ENCODE results near the gene PTPRG.

The PTPRG gene

DNA sequence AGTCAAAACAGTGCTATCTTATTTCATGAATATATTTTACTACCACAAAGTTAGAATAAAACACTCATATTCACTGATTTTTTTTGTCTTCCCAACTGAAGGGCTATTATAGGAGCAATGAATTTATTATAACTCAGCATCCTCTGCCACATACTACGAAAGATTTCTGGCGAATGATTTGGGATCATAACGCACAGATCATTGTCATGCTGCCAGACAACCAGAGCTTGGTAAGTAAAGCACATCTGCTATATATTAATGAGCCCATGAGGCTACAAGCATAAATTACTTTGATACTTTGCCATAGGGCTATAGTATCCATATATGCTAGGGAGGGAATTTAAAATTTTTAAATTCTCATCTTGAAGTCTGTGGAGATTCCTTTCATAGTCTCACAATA, 716.1 kb downstream of the PTPRG start:
- Histone ChIP-seq H3K36me3 (ENCODE audit: insufficient read depth, low read length) (peaks cover 99% of the 10 kb centered on the region), H3K4me1 (ENCODE audit: insufficient read depth, low read length) (no peaks in the 10 kb centered on the region), H3K9ac (ENCODE audit: low read depth, low read length) (no peak overlapping the region), H3K4me3 (ENCODE audit: low read length) (no peak overlapping the region), H3K27ac (ENCODE audit: low read depth, low read length) (no peak overlapping the region), H3K9me3 (ENCODE audit: insufficient read depth, low read depth, low read length) (no peaks in the 10 kb centered on the region), H3K27me3 (ENCODE audit: insufficient read depth, low read length) (no peaks in the 10 kb centered on the region)
- 98% methylated on average over 3 of the region's 3 CpGs for WGBS

DNA sequence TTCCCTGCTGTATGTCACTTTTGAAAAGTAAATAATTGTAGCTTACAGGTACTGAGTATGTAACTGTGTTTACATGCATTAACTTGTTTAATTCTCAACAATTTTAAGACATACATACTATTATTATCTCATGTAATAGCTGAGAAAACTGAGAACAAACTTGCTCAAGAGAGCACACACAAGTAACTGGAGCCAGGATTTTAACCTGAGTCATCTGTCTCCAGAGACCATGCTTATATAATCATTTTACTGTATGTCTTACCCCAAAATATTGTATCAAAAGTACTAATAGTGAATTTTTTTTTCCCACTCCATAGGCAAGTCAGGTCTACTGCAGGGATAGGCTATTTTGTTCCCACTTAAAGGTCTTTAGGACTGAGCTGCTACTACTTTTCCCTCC, 716.6 kb downstream of the PTPRG start:
- H3K9me3 ChIP-seq (ENCODE audit: insufficient read depth, low read depth, low read length): no peaks in the 10 kb centered on the region
- H3K27me3 ChIP-seq (ENCODE audit: insufficient read depth, low read length): no peaks in the 10 kb centered on the region
- peaks cover 99% of the 10 kb centered on the region for H3K36me3 ChIP-seq (ENCODE audit: insufficient read depth, low read length)
- no peak overlapping the region for H3K9ac ChIP-seq (ENCODE audit: low read depth, low read length)
- no peak overlapping the region for H3K27ac ChIP-seq (ENCODE audit: low read depth, low read length)
- no peaks in the 10 kb centered on the region for H3K4me1 ChIP-seq (ENCODE audit: insufficient read depth, low read length)
- no peak overlapping the region for H3K4me3 ChIP-seq (ENCODE audit: low read length)

DNA sequence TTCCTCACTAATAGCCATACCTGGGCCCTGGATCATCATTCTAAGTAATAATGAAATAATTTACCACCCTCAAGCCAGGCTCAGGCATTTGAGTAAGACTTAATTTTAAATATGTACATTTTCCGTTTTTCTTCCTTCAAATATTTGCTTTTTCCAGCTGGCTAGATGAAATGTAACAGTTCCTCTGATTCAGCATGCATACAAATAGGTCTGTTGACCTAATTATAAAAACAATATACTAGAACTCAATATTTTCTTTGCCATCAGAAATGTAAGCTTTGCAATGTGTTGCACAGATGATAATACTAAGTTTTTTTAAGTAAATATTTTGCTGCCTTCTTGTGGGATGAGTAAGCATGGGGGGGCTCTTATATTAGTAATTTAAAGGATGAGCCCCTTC, 720.4 kb downstream of the PTPRG start:
- H3K4me3 ChIP-seq (ENCODE audit: low read length): no peak overlapping the region
- WGBS: 91% methylated on average over 1 of the region's 1 CpG
- peaks cover 84% of the 10 kb centered on the region for H3K36me3 ChIP-seq (ENCODE audit: insufficient read depth, low read length)
- no peak overlapping the region for H3K27ac ChIP-seq (ENCODE audit: low read depth, low read length)
- no peaks in the 10 kb centered on the region for H3K27me3 ChIP-seq (ENCODE audit: insufficient read depth, low read length)
- H3K9me3 ChIP-seq (ENCODE audit: insufficient read depth, low read depth, low read length): no peaks in the 10 kb centered on the region
- H3K9ac ChIP-seq (ENCODE audit: low read depth, low read length): no peak overlapping the region
- peaks cover 8% of the 10 kb centered on the region for H3K4me1 ChIP-seq (ENCODE audit: insufficient read depth, low read length)

DNA sequence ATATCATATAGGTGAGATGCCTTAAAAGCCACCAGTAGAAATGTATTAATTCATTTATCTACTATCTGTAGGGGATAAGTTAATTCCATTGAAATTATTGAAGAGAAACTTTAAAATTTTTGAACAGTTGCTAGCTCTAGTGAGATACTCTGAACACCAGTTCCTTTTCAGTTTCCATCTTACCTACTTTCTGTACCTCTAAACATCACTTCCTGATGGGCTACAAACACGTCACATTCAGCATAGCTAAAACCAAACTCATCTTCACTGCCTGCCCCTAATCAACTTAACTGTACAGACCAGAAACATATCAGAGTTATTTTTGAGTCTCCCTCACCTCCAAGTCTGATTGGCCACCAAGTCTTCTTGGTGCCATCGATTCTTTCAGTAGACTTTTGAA, 723.1 kb downstream of the PTPRG start:
- no peak overlapping the region for H3K27ac ChIP-seq (ENCODE audit: low read depth, low read length)
- peaks cover 67% of the 10 kb centered on the region for H3K36me3 ChIP-seq (ENCODE audit: insufficient read depth, low read length)
- H3K27me3 ChIP-seq (ENCODE audit: insufficient read depth, low read length): no peaks in the 10 kb centered on the region
- H3K9me3 ChIP-seq (ENCODE audit: insufficient read depth, low read depth, low read length): no peaks in the 10 kb centered on the region
- H3K4me3 ChIP-seq (ENCODE audit: low read length): no peak overlapping the region
- WGBS: 95% methylated on average over 2 of the region's 2 CpGs
- H3K9ac ChIP-seq (ENCODE audit: low read depth, low read length): no peak overlapping the region
- H3K4me1 ChIP-seq (ENCODE audit: insufficient read depth, low read length): peaks cover 12% of the 10 kb centered on the region

DNA sequence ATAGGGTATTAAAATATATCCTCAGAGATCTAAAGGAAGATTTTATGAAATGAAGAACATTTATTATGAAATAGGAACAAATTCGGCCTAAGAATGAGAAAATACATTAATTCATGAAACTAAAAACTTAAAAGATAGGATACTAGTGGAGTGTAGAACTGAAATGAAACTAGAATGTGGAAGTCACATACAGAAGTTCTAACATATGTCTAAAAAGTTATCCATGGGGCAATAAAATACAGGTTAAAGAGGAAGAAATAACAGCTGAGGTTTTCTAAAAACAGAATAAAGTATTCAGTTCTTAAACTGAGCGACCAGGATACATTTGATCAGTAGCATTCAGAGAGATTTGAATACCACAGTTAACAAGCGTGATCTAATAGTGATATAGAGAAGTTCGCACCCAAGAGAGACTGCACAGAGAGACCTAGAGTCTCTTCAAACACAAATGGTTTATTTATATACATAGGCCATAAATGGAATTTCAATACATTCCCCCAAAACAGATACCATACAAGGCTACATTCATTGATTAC, 726.1 kb downstream of the PTPRG start:
- H3K36me3 ChIP-seq (ENCODE audit: insufficient read depth, low read length): peaks cover 65% of the 10 kb centered on the region
- peaks cover 12% of the 10 kb centered on the region for H3K4me1 ChIP-seq (ENCODE audit: insufficient read depth, low read length)
- no peaks in the 10 kb centered on the region for H3K27me3 ChIP-seq (ENCODE audit: insufficient read depth, low read length)
- H3K9me3 ChIP-seq (ENCODE audit: insufficient read depth, low read depth, low read length): no peaks in the 10 kb centered on the region
- no peak overlapping the region for H3K4me3 ChIP-seq (ENCODE audit: low read length)
- no peak overlapping the region for H3K9ac ChIP-seq (ENCODE audit: low read depth, low read length)
- WGBS: 99% methylated on average over 3 of the region's 4 CpGs
- H3K27ac ChIP-seq (ENCODE audit: low read depth, low read length): no peak overlapping the region

DNA sequence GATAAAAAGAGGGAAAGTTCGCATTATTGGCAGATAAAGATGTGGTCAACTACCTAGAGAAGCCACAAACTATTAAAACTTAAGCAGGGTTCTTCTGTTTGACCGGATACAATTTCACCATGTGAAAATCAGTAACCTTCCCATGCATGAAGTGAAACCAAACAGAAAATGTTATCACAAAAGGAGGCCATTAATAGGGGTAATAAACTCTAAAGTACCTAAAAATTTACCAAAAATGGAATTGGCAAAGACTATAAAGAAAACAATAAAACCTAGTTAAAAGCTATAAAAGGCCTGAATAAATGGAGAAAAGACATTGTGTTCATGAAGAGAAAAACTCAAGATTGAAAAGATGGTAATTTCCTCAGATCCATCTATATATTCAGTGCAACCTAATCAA, 728.6 kb downstream of the PTPRG start:
- H3K4me3 ChIP-seq (ENCODE audit: low read length): no peak overlapping the region
- H3K4me1 ChIP-seq (ENCODE audit: insufficient read depth, low read length): peaks cover 12% of the 10 kb centered on the region
- 92% methylated on average over 2 of the region's 2 CpGs for WGBS
- H3K9ac ChIP-seq (ENCODE audit: low read depth, low read length): no peak overlapping the region
- H3K27me3 ChIP-seq (ENCODE audit: insufficient read depth, low read length): no peaks in the 10 kb centered on the region
- H3K36me3 ChIP-seq (ENCODE audit: insufficient read depth, low read length): peaks cover 69% of the 10 kb centered on the region
- no peak overlapping the region for H3K27ac ChIP-seq (ENCODE audit: low read depth, low read length)
- H3K9me3 ChIP-seq (ENCODE audit: insufficient read depth, low read depth, low read length): no peaks in the 10 kb centered on the region

DNA sequence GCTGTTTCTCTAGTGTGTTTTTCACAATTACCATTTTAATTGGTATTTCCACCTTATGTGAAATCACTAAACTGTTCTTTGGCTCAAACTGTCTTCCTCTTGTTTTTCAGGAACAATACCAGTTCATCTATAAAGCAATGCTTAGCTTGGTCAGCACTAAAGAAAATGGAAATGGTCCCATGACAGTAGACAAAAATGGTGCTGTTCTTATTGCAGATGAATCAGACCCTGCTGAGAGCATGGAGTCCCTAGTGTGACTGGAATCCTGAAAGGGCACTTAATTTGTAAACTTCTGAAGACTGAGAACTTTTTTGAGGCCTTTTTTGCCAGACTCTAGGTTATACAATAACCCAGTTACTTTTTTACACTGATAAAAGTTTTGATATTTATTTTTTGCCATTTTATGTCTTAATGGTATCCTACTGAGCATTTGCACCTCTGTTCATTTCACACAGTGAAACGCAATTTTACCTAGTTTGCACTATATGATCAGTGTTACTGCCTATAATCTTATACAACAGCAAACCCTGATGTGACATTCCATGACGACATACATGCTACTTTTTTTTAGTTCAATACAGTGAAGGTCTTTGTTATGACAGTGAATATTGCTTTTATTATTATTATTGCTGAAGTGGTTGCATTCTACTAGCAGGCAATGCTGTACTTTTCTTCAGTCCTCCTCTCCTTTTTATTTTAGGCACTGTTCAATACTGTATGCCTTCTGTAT, 731.8 kb downstream of the PTPRG start:
- WGBS: 90% methylated on average over 2 of the region's 2 CpGs
- Histone ChIP-seq H3K27me3 (ENCODE audit: insufficient read depth, low read length) (no peaks in the 10 kb centered on the region), H3K4me1 (ENCODE audit: insufficient read depth, low read length) (no peaks in the 10 kb centered on the region), H3K9ac (ENCODE audit: low read depth, low read length) (no peak overlapping the region), H3K9me3 (ENCODE audit: insufficient read depth, low read depth, low read length) (no peaks in the 10 kb centered on the region), H3K27ac (ENCODE audit: low read depth, low read length) (no peak overlapping the region), H3K4me3 (ENCODE audit: low read length) (no peak overlapping the region), H3K36me3 (ENCODE audit: insufficient read depth, low read length) (peaks cover 71% of the 10 kb centered on the region)

DNA sequence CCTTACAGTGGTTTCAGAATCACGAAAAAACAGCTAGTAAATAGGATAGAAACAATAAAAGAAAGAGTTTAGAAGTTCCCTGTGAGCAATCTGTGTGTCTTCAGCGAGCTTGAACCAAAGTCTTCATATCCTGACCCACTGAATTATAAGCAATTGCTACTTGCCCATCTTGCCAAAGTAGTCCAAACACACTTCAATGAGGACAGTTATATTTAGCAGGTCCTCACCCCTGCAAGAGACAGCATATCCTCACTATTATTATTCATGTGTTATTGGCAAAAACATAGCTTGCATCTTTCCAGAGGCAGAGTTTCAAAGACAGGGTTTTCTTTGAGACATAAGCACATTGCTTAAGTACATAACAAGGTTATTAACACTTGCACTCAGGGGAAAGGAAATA, 734.2 kb downstream of the PTPRG start:
- 91% methylated on average over 2 of the region's 2 CpGs for WGBS
- Histone ChIP-seq H3K27ac (ENCODE audit: low read depth, low read length) (no peak overlapping the region), H3K4me3 (ENCODE audit: low read length) (no peak overlapping the region), H3K36me3 (ENCODE audit: insufficient read depth, low read length) (peaks cover 53% of the 10 kb centered on the region), H3K9me3 (ENCODE audit: insufficient read depth, low read depth, low read length) (no peaks in the 10 kb centered on the region), H3K27me3 (ENCODE audit: insufficient read depth, low read length) (no peaks in the 10 kb centered on the region), H3K9ac (ENCODE audit: low read depth, low read length) (no peak overlapping the region), H3K4me1 (ENCODE audit: insufficient read depth, low read length) (no peaks in the 10 kb centered on the region)

DNA sequence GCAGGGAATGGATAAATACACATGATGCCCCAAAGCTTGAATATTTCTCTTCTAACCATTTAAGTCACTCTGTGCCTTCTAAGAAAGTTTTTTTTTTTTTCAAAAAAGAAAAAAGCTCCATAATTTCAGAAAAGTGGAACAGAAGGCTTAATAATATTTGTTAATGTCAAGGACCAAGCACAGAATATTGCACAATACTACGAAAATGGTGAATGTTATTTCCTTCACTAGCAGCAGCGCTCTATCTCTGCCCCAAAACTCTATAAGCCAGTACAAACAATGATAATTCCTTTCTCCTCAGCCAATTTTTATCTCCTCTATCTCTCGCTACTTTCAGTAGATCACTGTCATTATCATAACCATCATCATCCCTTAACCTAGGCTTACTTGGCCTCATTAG, 739.2 kb downstream of the PTPRG start:
- H3K27me3 ChIP-seq (ENCODE audit: insufficient read depth, low read length): no peaks in the 10 kb centered on the region
- H3K4me3 ChIP-seq (ENCODE audit: low read length): no peak overlapping the region
- H3K9ac ChIP-seq (ENCODE audit: low read depth, low read length): no peak overlapping the region
- WGBS: 98% methylated on average over 3 of the region's 3 CpGs
- no peak overlapping the region for H3K27ac ChIP-seq (ENCODE audit: low read depth, low read length)
- H3K36me3 ChIP-seq (ENCODE audit: insufficient read depth, low read length): peaks cover 11% of the 10 kb centered on the region; the same call in 1 of the 2 replicates
- peaks cover 5% of the 10 kb centered on the region; the same call in 1 of the 2 replicates for H3K9me3 ChIP-seq (ENCODE audit: insufficient read depth, low read depth, low read length)
- H3K4me1 ChIP-seq (ENCODE audit: insufficient read depth, low read length): no peaks in the 10 kb centered on the region

DNA sequence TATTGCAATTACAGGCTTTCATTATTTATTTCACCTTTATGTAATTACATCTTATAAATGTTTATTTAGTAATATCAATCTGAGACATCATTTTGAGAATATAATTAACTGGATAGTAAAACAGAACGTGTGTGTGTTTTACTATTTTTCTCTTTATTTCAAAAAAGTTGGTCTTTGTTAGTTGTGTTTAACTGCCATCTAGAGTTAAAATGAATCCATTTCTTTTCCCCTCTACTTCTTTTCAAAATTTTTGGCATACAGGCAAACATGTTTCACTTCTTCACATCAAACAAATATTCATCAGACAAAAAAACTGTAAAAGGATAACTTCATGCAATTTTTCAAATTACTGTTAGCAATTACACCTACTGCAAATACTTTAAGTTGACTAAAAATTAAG, 750.8 kb downstream of the PTPRG start:
- no peaks in the 10 kb centered on the region for H3K9me3 ChIP-seq (ENCODE audit: insufficient read depth, low read depth, low read length)
- H3K4me3 ChIP-seq (ENCODE audit: low read length): no peak overlapping the region
- H3K9ac ChIP-seq (ENCODE audit: low read depth, low read length): no peak overlapping the region
- H3K4me1 ChIP-seq (ENCODE audit: insufficient read depth, low read length): no peaks in the 10 kb centered on the region
- WGBS: no CpG with 5 or more reads among the region's 1 CpG
- peaks cover 5% of the 10 kb centered on the region; the same call in 1 of the 2 replicates for H3K36me3 ChIP-seq (ENCODE audit: insufficient read depth, low read length)
- H3K27me3 ChIP-seq (ENCODE audit: insufficient read depth, low read length): no peaks in the 10 kb centered on the region
- no peak overlapping the region for H3K27ac ChIP-seq (ENCODE audit: low read depth, low read length)

DNA sequence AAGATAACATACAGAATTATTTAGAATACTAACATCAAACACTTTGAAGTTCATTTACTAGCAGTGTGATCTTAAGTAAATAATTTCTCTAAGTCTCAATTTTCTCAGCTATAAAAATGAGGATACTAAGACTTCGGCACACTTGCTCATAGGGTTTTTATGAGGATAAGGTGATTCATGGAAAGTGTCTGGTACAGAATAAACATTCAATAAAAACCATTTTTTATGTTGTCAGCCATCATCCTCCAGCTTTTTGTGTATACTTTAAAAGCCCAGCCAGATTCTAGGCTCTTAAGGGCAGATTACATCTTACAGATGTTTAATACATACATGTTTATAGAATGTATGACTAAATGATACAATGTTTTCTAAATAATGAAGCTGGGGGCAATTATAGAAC, 755.2 kb downstream of the PTPRG start:
- no peak overlapping the region for H3K9ac ChIP-seq (ENCODE audit: low read depth, low read length)
- H3K27ac ChIP-seq (ENCODE audit: low read depth, low read length): no peak overlapping the region
- no CpG with 5 or more reads among the region's 1 CpG for WGBS
- peaks cover 2% of the 10 kb centered on the region; the same call in 1 of the 2 replicates for H3K9me3 ChIP-seq (ENCODE audit: insufficient read depth, low read depth, low read length)
- H3K27me3 ChIP-seq (ENCODE audit: insufficient read depth, low read length): no peaks in the 10 kb centered on the region
- peaks cover 5% of the 10 kb centered on the region; the same call in 1 of the 2 replicates for H3K36me3 ChIP-seq (ENCODE audit: insufficient read depth, low read length)
- H3K4me1 ChIP-seq (ENCODE audit: insufficient read depth, low read length): peaks cover 5% of the 10 kb centered on the region; the same call in 1 of the 2 replicates
- H3K4me3 ChIP-seq (ENCODE audit: low read length): no peak overlapping the region

Measured in HUES64 (cell line).